Hepatocyte (in vitro differentiated cells): ENCODE measurements around the gene LASP1.

ENCODE experiments used
- EZH2phosphoT487 ChIP-seq: fragments of 200-600 bp; sonication (generic); IDR thresholded peaks from one replicate; pipeline ENCODE4 v1.6.1; 2018; ENCODE audit warnings: antibody characterized with exemption, mild to moderate bottlenecking, low read depth, moderate library complexity; ENCODE audit not compliant: unreplicated experiment, severe bottlenecking
- TF ChIP-seq, protein P1 (sequence below): fragments of 200-600 bp; sonication (generic); IDR thresholded peaks from 2 replicates; pipeline ENCODE4 v1.5.1; 2016; ENCODE audit warnings: antibody characterized with exemption, mild to moderate bottlenecking; ENCODE audit not compliant: poor library complexity

DNA sequence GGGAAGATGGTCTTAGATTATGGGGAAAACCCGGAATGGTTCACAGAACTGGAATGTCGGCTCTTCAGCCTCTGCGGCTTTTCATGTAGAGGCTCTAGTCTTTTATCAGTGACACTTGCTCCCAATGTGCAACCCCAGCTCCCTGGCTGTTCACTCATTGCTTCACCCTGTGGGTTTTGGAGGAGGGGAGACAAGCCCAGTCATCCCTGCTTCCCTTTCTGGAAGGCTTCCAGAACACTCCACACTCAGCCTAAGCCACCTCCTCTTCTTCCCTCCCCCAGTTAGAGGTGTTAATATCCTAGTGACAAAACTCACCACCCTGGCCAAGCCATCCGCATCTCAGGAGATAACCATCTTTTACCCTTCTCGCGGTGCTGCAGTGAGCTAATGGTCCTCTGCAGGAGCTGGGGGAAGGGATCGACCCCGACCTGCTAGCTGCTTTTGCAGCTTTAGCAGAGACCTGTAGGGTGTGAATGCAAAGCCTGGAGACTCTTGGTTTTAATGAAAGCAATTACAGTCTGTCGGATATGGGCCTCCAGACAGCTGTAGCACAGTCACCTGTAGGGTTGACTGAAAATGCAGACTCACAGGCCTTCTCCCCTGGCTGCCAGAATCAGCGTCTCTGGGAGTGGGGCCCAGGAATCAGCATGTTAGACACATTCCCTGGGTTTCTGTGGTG, 31.3 kb downstream of the LASP1 start:
- TF ChIP-seq, protein P1, sequence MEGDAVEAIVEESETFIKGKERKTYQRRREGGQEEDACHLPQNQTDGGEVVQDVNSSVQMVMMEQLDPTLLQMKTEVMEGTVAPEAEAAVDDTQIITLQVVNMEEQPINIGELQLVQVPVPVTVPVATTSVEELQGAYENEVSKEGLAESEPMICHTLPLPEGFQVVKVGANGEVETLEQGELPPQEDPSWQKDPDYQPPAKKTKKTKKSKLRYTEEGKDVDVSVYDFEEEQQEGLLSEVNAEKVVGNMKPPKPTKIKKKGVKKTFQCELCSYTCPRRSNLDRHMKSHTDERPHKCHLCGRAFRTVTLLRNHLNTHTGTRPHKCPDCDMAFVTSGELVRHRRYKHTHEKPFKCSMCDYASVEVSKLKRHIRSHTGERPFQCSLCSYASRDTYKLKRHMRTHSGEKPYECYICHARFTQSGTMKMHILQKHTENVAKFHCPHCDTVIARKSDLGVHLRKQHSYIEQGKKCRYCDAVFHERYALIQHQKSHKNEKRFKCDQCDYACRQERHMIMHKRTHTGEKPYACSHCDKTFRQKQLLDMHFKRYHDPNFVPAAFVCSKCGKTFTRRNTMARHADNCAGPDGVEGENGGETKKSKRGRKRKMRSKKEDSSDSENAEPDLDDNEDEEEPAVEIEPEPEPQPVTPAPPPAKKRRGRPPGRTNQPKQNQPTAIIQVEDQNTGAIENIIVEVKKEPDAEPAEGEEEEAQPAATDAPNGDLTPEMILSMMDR, result no peak
- TF ChIP-seq EZH2phosphoT487, result no peak
